Activated effector memory CD4-positive, alpha-beta T cell treated with anti-CD3 and anti-CD28 coated beads, Interleukin-2, amount 50 U/mL, for 16 hours (primary cell): ENCODE results near the gene PREP.

Experiments used
- DNase-seq: peaks from one replicate; pipeline ENCODE4 v3.0.0-alpha.2; 2020

PREP gene

GRCh38 chr6:105302617-105303128 is 100.2 kb downstream of the PREP start:
- no peak for DNase-seq

GRCh38 chr6:105301756-105302616 is 100.9 kb downstream of the PREP start:
- DNase-seq: no peak

- DNase-seq: no peak
Observed at GRCh38 chr6:105301072-105301503, 101.8 kb downstream of the PREP start.

GRCh38 chr6:105300090-105300489 is 102.8 kb downstream of the PREP start:
- no peak for DNase-seq

- no peak for DNase-seq
Observed at GRCh38 chr6:105294129-105294528, 108.8 kb downstream of the PREP start.

- DNase-seq: no peak
Observed at GRCh38 chr6:105292689-105293339, 110.1 kb downstream of the PREP start.

- DNase-seq: no peak
Observed at GRCh38 chr6:105291525-105291924, 111.4 kb downstream of the PREP start.

- no peak for DNase-seq
Observed at GRCh38 chr6:105282631-105283585, 120.0 kb downstream of the PREP start.

- no peak for DNase-seq
Observed at GRCh38 chr6:105280033-105280432, 122.8 kb downstream of the PREP start.

GRCh38 chr6:105279463-105279862 is 123.4 kb downstream of the PREP start:
- DNase-seq: no peak

- no peak for DNase-seq
Observed at GRCh38 chr6:105278813-105279212, 124.1 kb downstream of the PREP start.

- DNase-seq: no peak
Observed at GRCh38 chr6:105278035-105278434, 124.8 kb downstream of the PREP start.

- DNase-seq: no peak
Observed at GRCh38 chr6:105276374-105276773, 126.5 kb downstream of the PREP start.

- no peak for DNase-seq
Observed at GRCh38 chr6:105275542-105275941, 127.3 kb downstream of the PREP start.

- DNase-seq: no peak
Observed at GRCh38 chr6:105274678-105275077, 128.2 kb downstream of the PREP start.

- no peak for DNase-seq
Observed at GRCh38 chr6:105273589-105273988, 129.3 kb downstream of the PREP start.

- DNase-seq: no peak
Observed at GRCh38 chr6:105272786-105273185, 130.1 kb downstream of the PREP start.

GRCh38 chr6:105270511-105270910 is 132.4 kb downstream of the PREP start:
- no peak for DNase-seq

- DNase-seq: no peak
Observed at GRCh38 chr6:105269390-105269789, 133.5 kb downstream of the PREP start.

GRCh38 chr6:105263685-105264610 is 138.9 kb downstream of the PREP start:
- no peak for DNase-seq
